SK-N-MC (cell line): Measurements from ENCODE around the gene SLC9A3.

Experiments
- EZH2 ChIP-seq: fragments of 200-600 bp; sonication (generic); IDR thresholded peaks from one replicate; pipeline ENCODE4 v1.6.1; 2017; ENCODE audit warnings: antibody characterized with exemption
- FOXP2 ChIP-seq: optimal IDR thresholded peaks from 2 replicates; pipeline ENCODE3; 2011; ENCODE audit warnings: mild to moderate bottlenecking, moderate library complexity; ENCODE audit not compliant: insufficient read depth; ENCODE audit errors: extremely low read length, control extremely low read depth
- POLR2AphosphoS5 ChIP-seq: IDR thresholded peaks from 2 replicates; pipeline ENCODE4 v1.6.1; 2012; ENCODE audit warnings: mild to moderate bottlenecking, low read depth, low read length, borderline replicate concordance

- TF ChIP-seq FOXP2 (no peak), EZH2 (no peak), POLR2AphosphoS5 (no peak)
Observed at GRCh38 chr5:538801-539468, 14.7 kb upstream of the SLC9A3 start.
